Breast epithelium (tissue), 4 donors: ENCODE measurements around the gene WDR7. TPM values are rescaled to one million over a fixed set of nuclear protein-coding genes. Genes with fewer than 3 reads are reported as not detected.

Experiments used
- DNase-seq, 2 donors: peaks; one replicate each; pipeline ENCODE4 v3.0.0-alpha.2; 2019; ENCODE audit warnings: low spot score in 2 of 2
- H3K27ac ChIP-seq, 2 donors: fragments of 200-600 bp; sonication (generic) in 1 of 2; one replicate each; pipeline ENCODE4 v1.5.1; 2016 to 2019; ENCODE audit warnings: mild to moderate bottlenecking in 1 of 2
- H3K27me3 ChIP-seq, 2 donors: fragments of 200-600 bp; sonication (generic) in 1 of 2; one replicate each; pipeline versions ENCODE4 v1.5.1 to v1.6.0; 2017 to 2019; ENCODE audit warnings: control low read depth in 1 of 2, mild to moderate bottlenecking in 1 of 2
- H3K36me3 ChIP-seq: fragments of 200-600 bp; one replicate; pipeline ENCODE4 v1.5.1; 2019
- H3K4me1 ChIP-seq, 2 donors: fragments of 200-600 bp; sonication (generic); one replicate each; pipeline ENCODE4 v1.5.1; 2016 to 2019; ENCODE audit warnings: control low read depth in 1 of 2
- H3K4me3 ChIP-seq, 3 donors: fragments of 200-600 bp; sonication (generic); 1 replicate in 2 of 3; 2 replicates in 1 of 3; pipeline ENCODE4 v1.5.1; 2016 to 2019; ENCODE audit warnings: mild to moderate bottlenecking in 3 of 3, moderate library complexity in 2 of 3
- H3K9me3 ChIP-seq, 2 donors: fragments of 200-600 bp; sonication (generic) in 1 of 2; one replicate each; pipeline ENCODE4 v1.5.1; 2016 to 2019; ENCODE audit warnings: control low read depth in 1 of 2
- POLR2A ChIP-seq: fragments of 450-650 bp; IDR thresholded peaks from one replicate; pipeline ENCODE4 v1.6.1; 2016; ENCODE audit warnings: antibody characterized with exemption, mild to moderate bottlenecking, moderate library complexity
- POLR2AphosphoS5 ChIP-seq, 3 donors: sonication (generic); formaldehyde crosslinking; IDR thresholded peaks; one replicate each; pipeline ENCODE4 v1.6.1; 2017; ENCODE audit warnings: antibody characterized with exemption in 3 of 3
- intact Hi-C: fragments of 100-400 bp; cut with DNase I; formaldehyde crosslinking; loops from one replicate; pipeline ENCODE4 v1.15.1; 2023; ENCODE audit warnings: low total_unique reads
- total RNA-seq, 3 donors: library from RNA; depleted of rRNA; stranded (reverse); fragments of >200 nt; gene quantifications; one replicate each; pipeline ENCODE4 v1.1.0, GENCODE V29; 2016
- TF ChIP-seq, protein P1 (sequence below), 3 donors: fragments of 450-650 bp; IDR thresholded peaks; one replicate each; pipeline ENCODE4 v1.5.1; 2016 to 2017; ENCODE audit warnings: antibody characterized with exemption in 3 of 3, mild to moderate bottlenecking in 3 of 3, moderate library complexity in 3 of 3

WDR7 gene
- total RNA-seq, 3 donors from 2014 or later = 28.3 to 32.6 (median 31.1) TPM

DNA sequence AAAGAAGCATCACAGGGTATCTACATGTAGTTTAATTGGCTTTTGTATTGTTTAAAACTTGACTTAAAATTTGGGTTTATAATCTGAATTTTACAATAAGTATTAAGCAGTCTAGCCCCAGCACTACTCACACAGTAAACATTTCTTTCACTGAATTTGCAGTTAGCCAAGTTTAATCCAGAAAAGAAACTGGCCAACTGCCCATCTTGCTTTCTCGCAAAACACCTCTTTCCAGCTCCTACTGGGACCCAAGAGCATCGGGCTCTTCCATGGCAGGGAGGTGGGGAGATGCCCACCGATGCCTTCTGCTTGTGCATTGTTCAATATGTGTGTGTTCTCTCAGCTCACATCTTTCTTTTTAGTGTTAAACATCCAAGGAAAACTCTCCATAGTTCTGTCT, 283.0 kb downstream of the WDR7 start:
- H3K27ac ChIP-seq = no peak overlapping the region
- H3K9me3 ChIP-seq = no peaks in the 10 kb centered on the region
- H3K4me3 ChIP-seq = no peak overlapping the region
- no peak for TF ChIP-seq POLR2A
- TF ChIP-seq, protein P1, sequence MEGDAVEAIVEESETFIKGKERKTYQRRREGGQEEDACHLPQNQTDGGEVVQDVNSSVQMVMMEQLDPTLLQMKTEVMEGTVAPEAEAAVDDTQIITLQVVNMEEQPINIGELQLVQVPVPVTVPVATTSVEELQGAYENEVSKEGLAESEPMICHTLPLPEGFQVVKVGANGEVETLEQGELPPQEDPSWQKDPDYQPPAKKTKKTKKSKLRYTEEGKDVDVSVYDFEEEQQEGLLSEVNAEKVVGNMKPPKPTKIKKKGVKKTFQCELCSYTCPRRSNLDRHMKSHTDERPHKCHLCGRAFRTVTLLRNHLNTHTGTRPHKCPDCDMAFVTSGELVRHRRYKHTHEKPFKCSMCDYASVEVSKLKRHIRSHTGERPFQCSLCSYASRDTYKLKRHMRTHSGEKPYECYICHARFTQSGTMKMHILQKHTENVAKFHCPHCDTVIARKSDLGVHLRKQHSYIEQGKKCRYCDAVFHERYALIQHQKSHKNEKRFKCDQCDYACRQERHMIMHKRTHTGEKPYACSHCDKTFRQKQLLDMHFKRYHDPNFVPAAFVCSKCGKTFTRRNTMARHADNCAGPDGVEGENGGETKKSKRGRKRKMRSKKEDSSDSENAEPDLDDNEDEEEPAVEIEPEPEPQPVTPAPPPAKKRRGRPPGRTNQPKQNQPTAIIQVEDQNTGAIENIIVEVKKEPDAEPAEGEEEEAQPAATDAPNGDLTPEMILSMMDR (IDR thresholded peaks at IDR 0.05) = no peak
- TF ChIP-seq POLR2AphosphoS5 (IDR thresholded peaks at IDR 0.05) = no peak
- intact Hi-C loops = no loop called here
- DNase-seq = no peak
- no peaks in the 10 kb centered on the region for H3K27me3 ChIP-seq
- peaks cover 9% of the 10 kb centered on the region for H3K36me3 ChIP-seq
- no peaks in the 10 kb centered on the region for H3K4me1 ChIP-seq

DNA sequence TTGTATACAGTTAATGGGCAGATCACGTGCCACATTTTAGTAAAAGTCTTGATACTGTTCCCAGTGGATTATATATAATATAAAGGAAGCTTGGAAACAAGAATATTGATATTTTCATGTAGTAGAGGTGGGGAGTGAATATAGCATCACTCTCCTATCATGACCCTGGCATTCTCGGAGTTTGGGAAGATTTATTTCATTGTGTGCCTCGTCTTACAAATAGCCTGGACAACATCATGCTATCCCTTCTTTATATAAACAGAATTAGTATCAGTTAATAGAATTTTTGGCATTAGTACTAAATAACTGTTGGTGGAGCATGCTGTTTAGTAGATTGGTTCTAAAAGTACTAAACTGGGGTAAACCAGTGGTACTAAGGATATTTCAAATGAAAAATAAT, 283.7 kb downstream of the WDR7 start:
- no peak for TF ChIP-seq POLR2A
- TF ChIP-seq POLR2AphosphoS5 (IDR thresholded peaks at IDR 0.05) = no peak
- TF ChIP-seq, protein P1 (IDR thresholded peaks at IDR 0.05) = no peak
- Histone ChIP-seq H3K4me1 (no peaks in the 10 kb centered on the region), H3K36me3 (peaks cover 9% of the 10 kb centered on the region), H3K27ac (no peak overlapping the region), H3K27me3 (no peaks in the 10 kb centered on the region), H3K9me3 (no peaks in the 10 kb centered on the region), H3K4me3 (no peak overlapping the region)
- no peak for DNase-seq
- intact Hi-C loops = no loop called here

DNA sequence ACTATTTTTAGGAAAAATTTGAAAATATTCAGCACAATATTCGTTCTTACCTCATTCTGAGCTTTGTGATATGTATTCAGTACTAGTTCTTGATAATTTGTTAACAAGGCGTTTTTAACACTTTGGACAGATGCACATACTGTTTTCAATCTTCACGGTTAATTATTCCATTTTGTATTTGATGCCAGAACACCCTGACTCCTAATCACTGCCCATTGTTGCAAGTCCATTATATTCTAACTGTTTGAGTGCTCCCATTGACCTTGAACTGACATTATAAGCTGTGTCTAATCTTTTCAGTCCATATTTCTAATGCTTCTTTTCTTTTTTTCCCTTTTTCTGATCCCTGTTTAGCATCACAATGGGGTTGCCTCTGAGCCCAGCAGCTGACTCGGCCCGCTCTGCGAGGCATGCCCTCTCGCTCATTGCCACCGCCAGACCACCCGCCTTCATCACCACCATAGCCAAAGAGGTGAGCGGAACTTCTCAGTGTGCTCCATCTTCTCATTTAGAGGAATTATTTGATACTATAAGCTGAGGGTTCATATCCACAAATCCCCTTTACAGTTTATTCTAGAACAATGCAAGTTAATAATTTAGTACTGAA, 284.4 kb downstream of the WDR7 start:
- no peaks in the 10 kb centered on the region for H3K9me3 ChIP-seq
- intact Hi-C loops = no loop called here
- peaks cover 9% of the 10 kb centered on the region for H3K36me3 ChIP-seq
- DNase-seq = no peak
- no peak for TF ChIP-seq POLR2A
- TF ChIP-seq, protein P1 (IDR thresholded peaks at IDR 0.05) = no peak
- no peak for TF ChIP-seq POLR2AphosphoS5 (IDR thresholded peaks at IDR 0.05)
- no peak overlapping the region for H3K4me3 ChIP-seq
- H3K27ac ChIP-seq = no peak overlapping the region
- no peaks in the 10 kb centered on the region for H3K4me1 ChIP-seq
- no peaks in the 10 kb centered on the region for H3K27me3 ChIP-seq

DNA sequence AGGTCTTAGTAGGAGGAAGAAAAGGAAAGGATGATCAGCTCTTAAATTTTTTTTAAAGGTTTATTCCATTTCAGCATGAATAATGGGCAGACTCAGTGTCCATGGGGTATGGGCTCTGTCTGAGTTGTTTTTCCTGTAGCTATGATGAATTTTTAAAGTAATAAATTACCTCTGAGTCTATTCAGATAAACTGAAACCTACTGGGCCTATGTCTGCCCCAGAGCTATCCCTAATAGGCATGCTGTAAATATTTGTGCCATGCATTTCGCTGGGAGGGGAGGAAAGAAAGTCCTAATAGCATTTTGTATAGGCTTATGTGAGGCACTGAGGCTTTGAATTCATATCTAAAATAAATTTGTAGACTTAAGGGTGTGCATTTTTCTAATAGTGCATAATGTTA, 285.3 kb downstream of the WDR7 start:
- Histone ChIP-seq H3K4me1 (no peaks in the 10 kb centered on the region), H3K27me3 (no peaks in the 10 kb centered on the region), H3K9me3 (no peaks in the 10 kb centered on the region), H3K4me3 (no peak overlapping the region), H3K27ac (no peak overlapping the region), H3K36me3 (peaks cover 9% of the 10 kb centered on the region)
- DNase-seq = no peak
- intact Hi-C loops = no loop called here
- no peak for TF ChIP-seq POLR2AphosphoS5 (IDR thresholded peaks at IDR 0.05)
- TF ChIP-seq, protein P1 (IDR thresholded peaks at IDR 0.05) = no peak

DNA sequence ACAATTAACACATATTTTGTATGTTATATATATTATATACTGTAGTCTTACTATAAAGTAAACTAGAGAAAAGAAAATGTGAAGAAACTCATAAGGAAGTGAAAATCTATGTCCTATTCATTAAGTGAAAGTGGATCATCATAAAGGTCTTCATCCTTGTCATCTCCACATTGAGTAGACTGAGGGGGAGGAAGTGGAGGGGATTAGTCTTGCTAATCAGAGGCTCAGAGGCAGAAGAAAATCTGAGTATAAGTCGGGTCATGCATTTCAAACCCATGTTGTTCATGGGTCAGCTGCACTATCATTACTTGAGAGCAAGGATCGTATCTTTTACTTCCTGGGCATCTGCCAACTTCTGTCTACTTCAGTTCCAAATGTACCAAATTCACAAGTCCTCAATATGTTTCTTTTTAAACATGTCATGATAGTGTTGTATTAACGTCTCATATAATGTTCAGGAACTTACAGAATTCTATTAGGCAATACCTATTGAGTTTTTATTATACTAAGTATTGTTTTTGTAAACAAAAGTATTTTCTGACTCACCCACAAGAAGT, 286.8 kb downstream of the WDR7 start:
- H3K27me3 ChIP-seq = no peaks in the 10 kb centered on the region
- H3K9me3 ChIP-seq = no peaks in the 10 kb centered on the region
- no peak overlapping the region for H3K27ac ChIP-seq
- H3K36me3 ChIP-seq = peaks cover 9% of the 10 kb centered on the region
- intact Hi-C loops = no loop called here
- no peak overlapping the region for H3K4me3 ChIP-seq
- TF ChIP-seq, protein P1 (IDR thresholded peaks at IDR 0.05) = no peak
- TF ChIP-seq POLR2AphosphoS5 (IDR thresholded peaks at IDR 0.05) (no peak), POLR2A (no peak)
- DNase-seq = no peak
- no peaks in the 10 kb centered on the region for H3K4me1 ChIP-seq
